Transverse colon (tissue), 4 donors: ENCODE measurements around the gene LRRC8D.

Experiments used
- CTCF ChIP-seq, 5 experiments: fragments of 200-600 bp in 3 of 5; fragments of 450-650 bp in 2 of 5; sonication (generic) in 3 of 5; IDR thresholded peaks; 1 replicate in 2 of 5; 2 replicates in 3 of 5; pipeline ENCODE4 v1.5.1; 2016 to 2017; ENCODE audit warnings: antibody characterized with exemption in 5 of 5, inconsistent platforms in 3 of 5, mild to moderate bottlenecking in 2 of 5, moderate library complexity in 1 of 5
- POLR2AphosphoS5 ChIP-seq, 3 donors: sonication (generic); formaldehyde crosslinking; IDR thresholded peaks; one replicate each; pipeline ENCODE4 v1.6.1; 2016; ENCODE audit warnings: antibody characterized with exemption in 3 of 3

GRCh38 chr1:89917353-89917752 lies 96.5 kb downstream of the LRRC8D start:
- TF ChIP-seq CTCF (IDR thresholded peaks at IDR 0.05) (no peak), POLR2AphosphoS5 (IDR thresholded peaks at IDR 0.05) (no peak)
